Eye (tissue), 1 donor: ENCODE results near the gene TSPAN31.
"Not testable (repeated sequence)": the region's sequence is repeated elsewhere in the genome, so short reads cannot be mapped to it uniquely, and the experiment has no call there.

Source experiments
- DNase-seq: peaks from one replicate; pipeline ENCODE4 v3.0.0-alpha.2; 2015

TSPAN31 gene, protein sequence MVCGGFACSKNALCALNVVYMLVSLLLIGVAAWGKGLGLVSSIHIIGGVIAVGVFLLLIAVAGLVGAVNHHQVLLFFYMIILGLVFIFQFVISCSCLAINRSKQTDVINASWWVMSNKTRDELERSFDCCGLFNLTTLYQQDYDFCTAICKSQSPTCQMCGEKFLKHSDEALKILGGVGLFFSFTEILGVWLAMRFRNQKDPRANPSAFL

DNA sequence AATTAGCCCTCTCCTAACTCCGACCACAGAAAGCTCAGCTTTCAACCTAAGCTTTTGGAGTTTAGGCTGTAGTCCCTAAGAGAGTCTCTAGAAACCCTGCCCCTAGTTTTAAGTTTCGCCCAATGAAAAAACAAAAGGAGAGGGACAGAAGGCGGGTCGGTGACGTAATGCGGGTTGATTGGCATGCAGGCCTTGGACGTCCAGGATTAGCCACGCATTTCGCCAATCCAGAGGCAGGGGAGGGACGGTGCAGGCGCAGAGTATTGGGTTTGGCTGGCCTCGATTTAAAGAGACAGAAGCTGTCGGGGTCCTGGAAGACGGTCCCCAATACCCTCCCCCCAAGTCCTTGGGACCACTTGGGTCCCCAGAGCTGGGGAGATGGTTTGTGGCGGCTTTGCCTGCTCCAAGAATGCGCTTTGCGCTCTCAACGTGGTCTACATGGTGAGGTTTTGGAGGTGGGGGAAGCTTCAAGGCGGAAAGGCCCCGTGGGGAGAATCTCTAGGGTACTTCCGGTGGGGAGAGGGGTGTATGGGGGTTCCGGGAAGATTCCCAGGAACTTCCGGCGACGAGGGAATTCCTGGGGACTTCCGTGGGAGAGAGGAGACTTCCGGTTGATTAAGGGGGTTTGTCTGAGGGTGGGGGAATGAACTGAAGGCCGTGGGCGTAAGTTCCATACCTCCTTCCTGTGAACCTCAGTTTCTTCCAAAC is at the start of gene TSPAN31:
TSPAN31 (plus strand) TSS at position 263 of the 708 bp plus-strand sequence; CDS start at position 379, 116 bp downstream.
- peak; percentile 99 for DNase-seq

DNA sequence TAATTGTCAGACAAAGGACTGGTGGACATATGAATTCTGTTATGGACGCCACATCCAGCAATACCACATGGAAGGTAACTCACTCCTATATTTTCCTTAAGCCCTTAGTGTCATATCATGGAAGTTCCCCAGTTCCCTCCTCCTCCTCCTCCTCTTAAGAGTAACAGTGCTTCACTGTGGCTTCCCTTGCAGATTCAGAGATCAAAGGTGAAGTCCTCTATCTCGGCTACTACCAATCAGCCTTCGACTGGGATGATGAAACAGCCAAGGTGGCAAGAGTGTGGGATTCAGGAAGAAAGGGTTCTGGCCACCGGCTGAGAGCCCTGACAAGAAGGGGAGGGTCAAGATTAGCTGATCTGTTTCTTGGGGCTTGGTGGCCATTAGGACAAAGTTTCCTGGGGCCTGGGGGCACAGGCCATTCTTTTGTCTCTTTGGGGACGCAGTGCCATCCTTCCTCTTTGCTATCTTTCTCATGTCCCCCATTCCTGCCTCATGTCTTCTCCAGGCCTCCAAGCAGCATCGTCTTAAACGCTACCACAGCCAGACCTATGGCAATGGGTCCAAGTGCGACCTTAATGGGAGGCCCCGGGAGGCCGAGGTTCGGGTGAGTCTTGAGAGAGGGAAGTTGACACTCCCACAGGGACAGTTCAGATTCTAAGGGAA is 48.9 kb upstream of the TSPAN31 start:
- no peak for DNase-seq

- DNase-seq: no peak
Measured at GRCh38 chr12:57697076-57697475, 47.8 kb upstream of the TSPAN31 start.

GRCh38 chr12:57698414-57698813 is 46.4 kb upstream of the TSPAN31 start:
- DNase-seq: no peak

DNA sequence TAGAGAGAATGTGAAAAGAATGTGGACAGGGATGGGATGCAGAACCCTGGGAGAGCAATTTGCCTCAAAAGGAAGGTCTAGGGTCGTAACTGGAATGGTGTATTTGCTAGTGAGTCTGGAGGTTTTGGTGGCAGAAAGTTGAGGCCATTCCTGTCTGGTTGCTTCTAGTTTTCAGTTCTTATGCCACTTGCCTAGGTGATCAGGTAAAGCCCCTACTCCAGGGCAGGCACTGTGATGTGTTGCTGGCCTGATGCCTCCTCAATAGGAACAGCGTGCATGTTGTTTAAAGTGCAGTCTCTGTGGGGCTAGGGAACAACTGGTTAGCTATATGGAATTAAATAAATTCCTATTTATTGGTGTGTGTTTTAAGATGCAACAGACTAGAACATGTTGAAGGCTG is 44.5 kb upstream of the TSPAN31 start:
- DNase-seq: no peak

- no peak for DNase-seq
Measured at GRCh38 chr12:57707250-57707649, 37.6 kb upstream of the TSPAN31 start.

DNA sequence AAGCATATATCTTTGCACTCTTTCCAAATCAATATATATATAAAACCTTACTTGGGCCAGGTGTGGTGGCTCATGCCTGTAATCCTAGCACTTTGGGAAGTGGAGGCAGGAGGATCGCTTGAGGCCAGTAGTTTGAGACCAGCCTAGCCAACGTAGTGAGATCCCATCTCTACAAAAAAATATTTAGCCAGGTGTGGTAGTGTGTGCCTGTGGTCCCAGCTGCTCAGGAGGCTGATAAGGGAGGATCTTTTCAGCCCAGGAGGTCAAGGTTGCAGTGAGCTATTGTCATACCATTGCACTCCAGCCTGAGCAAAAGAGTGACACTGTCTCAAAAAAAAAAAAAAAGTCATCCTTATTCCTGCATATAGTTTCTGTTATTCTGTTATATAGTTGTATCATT is 36.5 kb upstream of the TSPAN31 start:
- no peak for DNase-seq

DNA sequence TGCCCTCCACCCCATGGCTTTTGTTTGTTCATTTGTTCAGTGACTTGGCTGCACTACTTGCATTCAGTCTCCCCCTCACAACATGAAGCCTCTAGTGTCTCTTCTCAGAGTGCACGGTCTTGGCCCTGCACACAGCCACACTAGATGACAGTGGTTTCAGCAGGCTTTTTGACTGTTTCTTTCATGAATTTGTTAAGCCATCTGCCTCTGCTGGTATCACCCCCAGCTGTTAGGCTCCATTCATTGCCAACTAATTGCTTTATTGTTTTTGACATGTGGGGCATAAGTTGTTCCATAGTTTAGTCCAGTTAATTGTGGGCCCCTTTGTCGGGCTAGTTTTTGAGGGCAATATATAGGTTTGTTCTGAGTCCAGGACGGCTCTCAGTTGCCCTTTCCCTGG is 32.1 kb upstream of the TSPAN31 start:
- peak; percentile 53 for DNase-seq

- no peak for DNase-seq
Measured at GRCh38 chr12:57713209-57713608, 31.6 kb upstream of the TSPAN31 start.

GRCh38 chr12:57715036-57715748 is 29.6 kb upstream of the TSPAN31 start:
- not testable (repeated sequence) for DNase-seq

GRCh38 chr12:57715786-57716185 is 29.1 kb upstream of the TSPAN31 start:
- no peak for DNase-seq

- DNase-seq: no peak
Measured at GRCh38 chr12:57716305-57716704, 28.5 kb upstream of the TSPAN31 start.

DNA sequence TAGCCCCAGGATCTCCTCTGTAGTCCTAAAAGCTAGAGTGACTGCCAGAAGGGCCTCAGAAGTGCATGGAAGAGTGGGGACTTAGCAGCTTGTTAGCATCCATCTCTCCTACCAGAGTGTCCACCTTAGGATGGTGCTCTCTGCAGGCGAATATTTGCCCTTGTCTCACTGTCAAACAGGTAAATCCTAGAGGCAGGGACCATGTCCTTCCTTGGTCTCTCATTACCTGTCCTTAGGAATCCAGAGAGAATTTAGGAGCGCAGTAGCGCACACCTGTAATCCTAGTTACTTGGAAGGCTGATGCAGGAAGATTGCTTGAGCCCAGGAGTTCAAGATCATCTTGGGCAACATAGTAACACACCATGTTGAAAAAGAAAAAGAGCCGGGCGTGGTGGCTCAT is 27.7 kb upstream of the TSPAN31 start:
- no peak for DNase-seq

- no peak for DNase-seq
Measured at GRCh38 chr12:57717846-57718640, 26.8 kb upstream of the TSPAN31 start.

DNA sequence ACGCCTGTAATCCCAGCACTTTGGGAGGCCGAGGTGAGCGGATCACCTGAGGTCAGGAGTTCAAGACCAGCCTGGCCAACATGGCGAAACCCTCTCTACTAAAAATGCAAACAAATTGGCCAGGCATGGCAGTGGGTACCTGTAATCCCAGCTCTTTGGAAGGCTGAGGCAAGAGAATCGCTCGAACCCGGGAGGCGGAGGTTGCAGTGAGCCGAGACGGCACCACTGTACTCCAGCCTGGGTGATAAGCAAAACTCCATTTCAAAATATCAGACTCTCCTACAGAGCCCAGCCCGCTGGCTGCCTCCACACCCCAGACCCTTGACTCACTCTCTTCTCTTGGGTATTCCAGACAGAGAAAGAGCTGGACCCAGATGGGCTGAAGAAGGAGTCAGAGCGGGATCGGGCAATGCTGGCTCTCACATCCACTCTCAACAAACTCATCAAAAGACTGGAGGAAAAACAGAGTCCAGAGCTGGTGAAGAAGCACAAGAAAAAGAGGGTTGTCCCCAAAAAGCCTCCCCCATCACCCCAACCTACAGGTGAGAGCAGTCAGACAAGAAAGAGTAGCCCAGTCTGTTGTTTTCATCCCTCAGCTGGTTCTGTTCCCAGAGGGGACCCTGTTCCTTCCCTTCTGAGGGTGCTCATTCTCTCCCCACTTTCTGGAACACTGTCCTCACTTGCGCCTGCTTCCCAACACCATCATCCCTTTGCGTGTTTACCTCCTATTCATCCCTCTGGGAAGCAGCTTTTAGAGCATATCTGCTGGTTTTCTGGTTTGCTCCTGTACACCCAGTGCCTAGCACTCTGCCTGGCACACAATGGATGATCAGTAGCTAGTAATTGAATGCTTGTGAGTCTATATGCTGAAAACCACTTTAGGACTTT is 26.0 kb upstream of the TSPAN31 start:
- DNase-seq: no peak

GRCh38 chr12:57719777-57720605 is 24.8 kb upstream of the TSPAN31 start:
- DNase-seq: no peak

DNA sequence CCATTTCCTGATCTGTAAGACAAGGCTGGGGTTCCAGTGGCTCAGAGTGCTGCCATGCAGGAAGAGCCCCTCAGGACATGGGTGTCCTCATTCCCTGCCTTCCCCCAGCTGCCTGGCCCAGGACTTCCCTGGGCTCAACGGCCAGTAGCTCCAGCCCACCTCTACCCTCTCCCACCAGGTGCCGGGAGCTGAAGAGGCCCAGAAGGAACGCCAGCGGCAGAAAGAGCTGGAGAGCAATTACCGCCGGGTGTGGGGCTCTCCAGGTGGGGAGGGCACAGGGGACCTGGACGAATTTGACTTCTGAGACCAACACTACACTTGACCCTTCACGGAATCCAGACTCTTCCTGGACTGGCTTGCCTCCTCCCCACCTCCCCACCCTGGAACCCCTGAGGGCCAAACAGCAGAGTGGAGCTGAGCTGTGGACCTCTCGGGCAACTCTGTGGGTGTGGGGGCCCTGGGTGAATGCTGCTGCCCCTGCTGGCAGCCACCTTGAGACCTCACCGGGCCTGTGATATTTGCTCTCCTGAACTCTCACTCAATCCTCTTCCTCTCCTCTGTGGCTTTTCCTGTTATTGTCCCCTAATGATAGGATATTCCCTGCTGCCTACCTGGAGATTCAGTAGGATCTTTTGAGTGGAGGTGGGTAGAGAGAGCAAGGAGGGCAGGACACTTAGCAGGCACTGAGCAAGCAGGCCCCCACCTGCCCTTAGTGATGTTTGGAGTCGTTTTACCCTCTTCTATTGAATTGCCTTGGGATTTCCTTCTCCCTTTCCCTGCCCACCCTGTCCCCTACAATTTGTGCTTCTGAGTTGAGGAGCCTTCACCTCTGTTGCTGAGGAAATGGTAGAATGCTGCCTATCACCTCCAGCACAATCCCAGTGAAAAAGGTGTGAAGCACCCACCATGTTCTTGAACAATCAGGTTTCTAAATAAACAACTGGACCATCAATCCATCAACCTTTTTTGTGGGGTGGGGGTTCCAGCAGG is 23.9 kb upstream of the TSPAN31 start:
- DNase-seq: no peak

GRCh38 chr12:57721846-57722608 is 22.8 kb upstream of the TSPAN31 start:
- DNase-seq: not testable (repeated sequence)
